ENCODE data around the gene STAT5B.
"Not testable (repeated sequence)": the region's sequence is repeated elsewhere in the genome, so short reads cannot be mapped to it uniquely, and the experiment has no call there.

Gene STAT5B

DNA sequence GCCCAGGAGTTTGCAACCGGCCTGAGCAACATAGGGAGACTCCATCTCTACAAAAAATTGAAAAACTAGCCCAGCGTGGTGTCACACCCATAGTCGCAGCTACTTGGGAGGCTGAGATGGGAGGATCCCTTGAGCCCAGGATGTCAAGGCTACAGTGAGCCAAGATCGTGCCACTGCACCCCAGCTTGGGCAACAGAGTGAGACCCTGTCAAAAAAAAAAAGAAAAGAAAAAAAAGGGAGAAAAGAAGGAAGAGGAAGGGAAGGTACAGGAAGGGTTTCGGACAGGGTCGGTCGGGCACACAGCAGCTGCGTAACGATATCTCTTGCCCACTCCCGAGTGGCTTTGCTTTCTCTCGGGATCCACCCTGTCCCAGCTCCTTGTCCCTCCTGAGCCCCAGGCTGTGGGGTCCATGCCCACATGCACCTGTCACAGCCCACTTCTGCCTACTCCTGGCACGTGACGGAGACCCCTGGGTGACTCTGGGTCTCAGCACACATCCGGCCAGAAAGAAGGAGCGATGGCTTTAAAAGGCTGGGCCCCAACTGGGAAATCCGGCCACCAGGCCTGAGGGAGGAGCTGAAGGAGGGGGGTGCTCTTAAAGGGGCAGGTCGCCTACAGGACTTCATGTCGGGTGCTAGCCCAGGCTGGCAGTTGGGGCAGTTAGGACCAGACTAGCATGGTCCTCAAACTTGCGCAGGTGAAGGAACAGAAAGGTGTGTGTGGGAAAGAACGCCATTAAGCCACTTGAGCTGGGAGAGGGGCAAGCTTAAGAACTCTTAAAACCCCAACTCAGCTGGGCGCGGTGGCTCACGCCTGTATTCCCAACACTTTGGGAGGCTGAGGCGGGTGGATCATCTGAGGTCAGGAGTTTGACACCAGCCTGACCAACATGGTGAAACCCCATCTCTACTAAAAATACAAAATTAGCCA lies 82.0 kb downstream of the STAT5B start, which contains the start of gene GHDC:
Gene GHDC (minus strand): TSS at position 526 of the 931 bp plus-strand sequence. CDS start 913 bp downstream, outside the sequence.
- peak; percentile 64 to 68 for DNase-seq (ENCODE audit: low read depth in 2 of 2)

DNA sequence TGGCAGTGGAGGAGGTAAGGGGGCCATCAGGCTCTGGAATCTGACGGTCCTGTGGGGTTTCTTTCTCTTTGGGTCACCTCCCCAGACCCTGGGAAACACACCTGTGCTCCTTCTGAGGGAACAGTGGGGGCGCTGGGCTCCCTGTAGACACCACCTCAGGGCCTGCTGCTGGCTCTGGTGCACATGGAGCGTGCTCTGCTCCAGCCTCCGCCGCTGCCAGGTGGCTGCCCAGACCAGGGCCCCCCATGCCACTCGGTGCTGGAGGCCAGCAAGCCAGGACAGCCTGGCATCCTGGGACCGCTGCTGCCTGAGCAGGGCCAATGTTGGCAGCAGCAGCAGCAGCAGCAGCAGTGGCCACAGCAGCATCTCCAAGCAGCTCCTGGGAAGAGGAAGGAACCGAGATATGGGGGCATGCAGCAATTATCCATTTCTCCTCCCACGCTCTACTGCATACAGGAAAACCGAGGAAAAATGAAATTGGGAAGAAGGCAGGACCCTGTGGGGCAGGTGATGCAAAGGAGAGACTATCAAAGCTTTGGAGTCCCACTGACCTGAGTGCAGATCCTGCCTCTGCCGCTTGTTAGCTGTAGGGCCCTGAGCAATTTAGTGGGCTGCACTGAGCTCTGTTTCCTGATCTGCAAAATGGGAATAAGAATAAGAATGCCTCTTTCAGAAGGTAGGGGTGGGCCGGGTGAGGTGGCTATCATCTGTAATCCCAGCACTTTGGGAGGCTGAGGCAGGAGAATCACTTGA lies 82.8 kb downstream of the STAT5B start:
- no peak for DNase-seq (ENCODE audit: low read depth in 2 of 2)

DNA sequence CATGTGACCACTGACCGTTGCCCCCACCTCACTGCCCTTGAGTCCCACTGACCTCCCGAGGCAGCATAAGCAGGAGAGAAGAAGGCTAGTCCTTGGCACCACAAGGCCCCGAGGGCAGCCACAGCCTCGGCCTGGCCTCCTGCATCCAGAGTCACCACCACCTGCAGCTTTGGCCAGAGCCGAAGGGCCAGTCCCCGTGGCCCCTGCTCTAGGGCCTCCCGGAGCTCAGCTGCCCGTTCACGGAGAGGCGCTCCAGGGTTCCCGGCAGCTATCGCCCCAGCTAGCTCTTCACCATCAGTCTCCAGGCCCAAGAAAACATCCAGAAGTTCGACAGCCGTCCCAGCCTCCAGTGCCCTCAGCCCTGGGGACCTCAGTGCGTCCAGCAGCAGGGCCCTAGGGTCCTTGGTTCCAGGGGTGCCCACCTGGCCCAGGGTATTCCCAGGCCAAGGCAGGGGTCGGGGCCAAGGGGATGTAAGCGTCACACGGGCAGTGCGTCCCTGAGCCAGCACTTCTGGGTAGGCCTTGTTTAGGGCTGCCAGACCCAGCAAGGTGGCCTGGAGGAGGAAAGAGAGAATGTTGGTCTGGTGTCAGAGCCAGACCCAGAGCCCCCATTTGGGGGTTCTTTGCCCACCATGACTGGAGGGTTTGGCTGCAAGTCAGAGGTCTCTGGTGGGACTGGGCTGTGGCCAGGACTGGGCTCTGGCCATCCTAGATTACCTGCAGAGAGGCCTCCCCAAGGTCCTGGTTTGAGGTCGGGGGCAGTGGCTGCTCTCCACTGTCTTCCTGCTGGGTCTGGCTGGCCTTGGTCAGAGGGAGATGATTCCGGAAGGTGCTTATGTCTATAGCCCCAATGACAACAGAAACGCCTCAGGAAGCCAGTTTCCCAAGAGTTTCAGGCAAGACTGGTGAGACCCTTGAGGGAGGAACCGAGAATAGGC lies 83.7 kb downstream of the STAT5B start:
- DNase-seq (ENCODE audit: low read depth in 2 of 2): no peak

DNA sequence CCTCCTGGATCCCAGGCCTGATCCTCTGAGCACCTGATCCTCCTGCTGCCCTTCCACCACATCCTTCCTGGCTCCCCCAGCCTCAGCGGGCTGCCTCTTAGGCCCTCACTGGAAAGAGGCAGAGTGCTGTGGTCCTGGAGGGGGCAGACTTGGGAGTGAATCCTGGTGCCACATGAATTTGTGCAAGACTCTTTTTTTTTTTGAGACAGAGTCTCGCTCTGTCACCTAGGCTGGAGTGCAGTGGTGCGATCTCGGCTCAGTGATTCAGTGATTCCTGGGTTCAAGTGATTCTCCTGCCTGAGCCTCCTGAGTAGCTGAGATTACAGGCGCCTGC lies 84.9 kb downstream of the STAT5B start:
- DNase-seq (ENCODE audit: low read depth in 2 of 2): no peak

DNA sequence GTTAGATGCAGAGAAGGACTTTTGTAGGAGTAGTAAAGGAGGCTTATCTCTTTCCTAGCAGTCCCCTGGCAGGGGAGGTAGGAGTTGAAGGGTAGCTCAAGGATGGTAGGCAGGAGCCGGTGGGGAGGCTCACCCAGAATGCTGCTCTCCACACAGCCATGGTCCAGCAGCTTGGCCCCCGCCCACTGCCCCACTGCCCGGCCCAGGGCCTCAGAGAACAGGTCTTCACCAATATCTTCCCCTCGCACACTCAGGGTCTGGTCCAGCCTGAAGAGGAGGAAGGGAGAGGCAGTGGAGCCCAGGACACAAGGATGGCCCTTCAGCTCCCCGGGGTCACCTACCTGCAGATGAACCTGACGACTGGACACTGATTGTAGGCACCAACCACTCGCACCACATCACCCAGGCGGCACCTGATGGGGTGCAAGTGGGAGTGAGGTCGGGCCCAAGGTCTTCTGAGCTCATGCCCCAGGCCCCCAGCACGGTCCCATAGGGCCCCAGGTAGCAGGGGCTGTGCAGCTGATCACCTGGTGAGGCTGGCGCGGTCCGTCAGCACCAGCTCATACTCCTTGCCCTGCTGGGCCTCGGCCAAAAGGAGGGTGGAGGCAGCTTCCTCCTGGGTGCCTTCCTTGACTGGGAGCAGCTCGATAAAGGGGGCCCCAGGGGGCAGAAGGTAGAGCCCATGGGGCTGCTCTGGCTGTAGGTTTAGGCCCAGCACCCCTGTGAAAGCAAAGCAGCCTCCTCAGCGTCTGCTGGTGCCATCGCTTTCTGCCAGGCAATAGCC lies 85.5 kb downstream of the STAT5B start:
- DNase-seq (ENCODE audit: low read depth in 2 of 2): no peak

DNA sequence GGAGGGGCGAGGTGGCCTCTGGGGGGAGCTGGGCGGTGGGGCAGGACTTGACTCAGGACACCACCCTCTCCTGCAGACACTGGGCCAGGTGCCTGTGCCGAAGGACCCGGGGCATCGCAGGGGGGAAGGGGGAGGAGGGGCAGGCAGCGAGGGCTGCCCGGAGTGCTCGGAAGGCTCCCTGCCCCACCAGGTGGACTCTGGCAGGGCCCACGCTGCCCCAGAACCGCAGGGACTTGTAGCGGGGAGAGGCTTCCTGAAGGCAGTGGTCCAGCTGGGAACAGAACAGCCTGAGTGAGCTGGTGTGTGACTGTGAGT lies 86.6 kb downstream of the STAT5B start:
- no peak for DNase-seq (ENCODE audit: low read depth in 2 of 2)

DNA sequence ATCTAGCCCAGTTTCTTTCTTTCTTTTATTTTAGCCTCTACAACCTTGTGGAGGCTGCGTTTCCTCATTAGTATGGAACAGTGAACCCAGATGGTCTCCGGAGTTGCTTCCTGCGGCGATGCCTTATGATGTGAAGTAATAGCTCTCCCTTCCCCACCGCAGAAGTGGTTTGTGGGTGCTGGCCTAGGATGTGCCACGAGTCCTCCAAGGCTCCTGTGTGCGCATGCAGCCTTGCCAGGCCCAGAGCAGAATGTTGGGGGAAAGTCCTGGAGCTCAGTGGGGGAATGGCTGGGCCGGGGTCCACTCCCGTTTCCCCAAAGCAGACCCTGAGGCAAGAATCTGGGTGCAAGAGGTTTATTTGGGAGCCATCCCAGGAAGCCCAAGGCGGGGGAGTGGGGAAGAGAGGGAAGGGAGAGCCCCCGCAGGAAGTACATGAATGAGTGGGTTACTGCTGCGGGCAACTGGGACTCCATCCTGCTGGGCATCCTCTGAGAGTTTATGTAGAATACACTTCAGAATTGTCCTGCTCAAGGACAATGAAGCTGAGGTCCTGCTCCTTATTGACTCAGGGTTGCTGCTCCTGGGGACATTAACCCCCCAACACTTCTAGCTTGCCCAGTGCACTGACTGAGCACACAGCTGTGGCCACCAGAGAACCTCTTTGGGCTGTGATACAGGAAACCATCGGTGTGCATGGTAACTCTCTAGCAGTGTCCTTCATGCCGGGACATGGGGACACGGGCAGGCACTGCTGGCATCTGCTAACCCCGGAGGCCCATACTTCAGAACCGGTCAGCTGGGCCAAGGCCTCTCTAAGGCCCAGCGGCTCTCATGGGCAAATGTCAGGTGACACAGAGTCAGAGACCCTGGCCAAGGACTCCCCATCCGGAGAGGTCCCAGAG lies 87.2 kb downstream of the STAT5B start:
- DNase-seq (ENCODE audit: low read depth in 2 of 2): no peak

DNA sequence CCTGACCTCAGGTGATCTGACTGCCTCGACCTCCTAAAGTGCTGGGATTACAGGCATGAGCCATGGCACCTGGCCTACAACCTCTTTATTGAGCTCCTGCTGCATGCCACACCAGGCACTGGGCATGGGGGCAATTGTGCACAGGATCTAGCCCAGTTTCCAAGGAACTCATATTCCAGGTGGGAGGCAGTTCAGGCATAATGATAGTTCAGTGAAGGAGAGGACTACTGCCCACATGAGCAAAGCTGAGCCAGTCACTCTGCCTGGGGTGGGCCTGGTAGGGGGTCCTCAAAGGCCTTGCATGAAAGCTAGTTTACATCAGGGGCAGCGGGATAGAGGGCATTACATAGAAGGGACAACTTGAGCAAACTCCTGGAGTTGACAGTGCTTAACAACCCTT lies 88.4 kb downstream of the STAT5B start:
- DNase-seq (ENCODE audit: low read depth in 2 of 2): no peak

DNA sequence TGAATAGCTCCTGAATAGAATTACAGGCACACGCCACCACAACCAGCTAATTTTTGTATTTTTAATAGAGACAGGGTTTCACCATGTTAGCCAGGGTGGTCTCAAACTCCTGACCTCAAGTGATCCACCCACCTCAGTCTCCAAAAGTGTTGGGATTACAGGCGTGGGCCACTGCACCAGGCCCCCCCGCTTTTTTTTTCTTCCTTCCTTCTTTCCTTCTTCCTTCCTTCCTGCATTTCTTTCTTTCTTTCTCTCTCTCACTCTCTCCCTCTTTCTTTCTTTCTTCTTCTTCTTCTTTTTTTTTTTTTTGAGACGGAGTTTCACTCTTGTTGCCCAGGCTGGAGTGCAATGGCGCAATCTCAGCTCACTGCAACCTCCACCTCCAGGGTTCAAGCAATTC lies 90.0 kb downstream of the STAT5B start:
- not testable (repeated sequence) for DNase-seq (ENCODE audit: low read depth in 2 of 2)

DNA sequence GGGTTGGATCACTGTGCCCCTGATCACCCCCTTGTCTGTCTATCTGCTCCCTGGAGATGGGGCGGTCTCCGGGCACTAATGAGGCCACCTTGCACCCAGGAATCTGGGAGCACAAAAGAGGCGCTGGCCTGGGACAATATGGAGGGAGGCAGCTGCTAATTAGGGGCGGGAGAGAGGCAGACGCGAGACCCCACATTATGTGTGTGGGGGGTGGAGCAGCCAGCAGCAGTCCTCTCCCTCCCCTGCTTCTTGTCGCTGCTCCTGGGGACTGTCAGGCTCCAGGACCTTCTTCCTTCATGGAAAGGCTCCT lies 90.6 kb downstream of the STAT5B start:
- DNase-seq (ENCODE audit: low read depth in 2 of 2): no peak

DNA sequence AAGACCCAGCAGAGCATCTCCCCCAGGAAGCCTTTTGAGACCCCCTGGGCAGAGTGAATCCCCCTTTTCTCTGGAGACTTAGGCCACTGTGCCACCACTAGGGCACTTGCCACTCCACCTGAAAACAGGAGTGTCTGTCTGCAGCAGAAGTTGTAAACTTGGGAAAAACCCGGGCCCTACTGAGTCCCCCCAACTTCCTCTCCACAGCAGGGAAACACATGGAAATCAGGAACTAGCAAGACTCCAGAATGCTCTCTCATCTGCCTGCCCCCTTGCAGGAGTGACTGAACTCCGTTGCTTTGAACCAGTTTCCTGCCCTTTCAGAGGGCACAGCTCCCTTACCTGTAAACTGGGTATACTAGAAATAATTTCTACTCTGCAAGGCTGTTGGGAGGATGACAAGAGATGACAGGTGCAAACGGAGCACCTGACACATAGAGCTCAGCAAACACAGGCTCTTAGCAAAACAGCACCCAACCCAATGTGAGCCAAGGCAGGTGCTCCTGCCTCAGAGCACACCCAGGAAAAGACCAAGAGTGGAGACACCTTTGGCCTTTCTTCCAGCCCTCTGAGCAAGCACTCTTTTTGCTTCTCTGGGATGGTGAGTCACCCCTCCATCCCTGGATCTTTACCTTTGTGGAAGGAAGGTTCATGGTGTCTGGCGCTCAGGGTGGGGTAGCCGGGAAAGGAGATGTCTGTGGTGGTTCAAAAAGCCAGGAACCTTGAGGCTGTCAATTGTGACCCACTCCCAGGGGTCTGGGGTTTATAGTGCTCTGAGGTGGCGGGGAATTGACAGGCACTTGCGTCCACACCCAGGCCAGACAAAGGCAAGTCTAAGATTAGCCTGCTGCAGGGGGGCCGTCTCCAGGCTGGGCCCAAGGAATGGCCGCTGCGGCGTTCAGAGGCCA lies 91.2 kb downstream of the STAT5B start, which contains the start of gene HCRT:
Gene HCRT (minus strand): TSS at position 740 of the 908 bp plus-strand sequence. CDS start 87 bp downstream, at position 653.
- DNase-seq (ENCODE audit: low read depth in 2 of 2): no peak

DNA sequence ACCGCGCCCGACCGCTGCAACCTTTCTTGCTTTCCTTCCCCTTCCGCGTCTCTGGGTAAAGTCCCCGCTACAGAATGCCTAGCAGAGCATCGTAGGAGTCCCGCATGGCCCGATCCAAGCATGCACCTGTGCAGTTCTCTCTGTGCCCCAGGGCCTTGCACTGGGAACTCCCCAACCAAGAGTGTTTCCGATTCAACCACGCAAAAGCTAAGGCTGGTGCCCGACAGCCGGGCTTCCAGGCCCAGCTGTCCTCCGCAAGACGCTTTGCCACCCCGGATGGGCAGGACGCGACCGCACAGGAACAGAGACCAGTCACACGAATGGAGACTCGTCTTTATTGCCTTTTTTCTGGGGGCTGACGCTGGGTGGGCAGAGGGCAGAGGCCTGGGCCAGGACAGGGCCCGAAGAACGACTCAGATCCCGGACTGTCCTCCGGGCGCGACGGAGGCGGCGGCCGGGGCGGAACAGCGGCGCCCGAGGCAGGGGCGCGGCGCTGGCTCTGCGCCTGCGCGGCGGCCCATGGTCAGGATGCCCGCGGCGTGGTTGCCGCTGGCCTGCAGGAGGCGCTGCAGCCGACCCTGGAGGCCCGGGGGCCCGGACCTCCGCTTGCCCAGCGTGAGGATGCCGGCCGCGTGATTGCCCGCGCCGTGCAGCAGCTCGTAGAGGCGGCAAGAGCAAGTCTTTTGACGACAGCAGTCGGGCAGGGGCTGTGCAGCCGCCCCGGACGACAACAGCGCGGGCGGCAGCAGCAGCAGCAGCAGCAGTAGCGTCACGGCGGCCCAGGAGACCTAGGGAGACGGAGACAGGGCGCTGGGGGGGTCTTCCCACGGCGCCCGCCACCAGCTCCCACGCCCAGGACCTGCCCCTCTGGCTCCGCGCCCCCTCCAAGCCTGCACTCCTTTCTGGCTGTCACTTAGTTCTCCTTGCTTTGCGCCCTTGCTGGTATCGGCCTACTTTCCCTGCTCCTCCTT lies 92.2 kb downstream of the STAT5B start:
- peak; percentile 62 to 74 for DNase-seq (ENCODE audit: low read depth in 2 of 2)

DNA sequence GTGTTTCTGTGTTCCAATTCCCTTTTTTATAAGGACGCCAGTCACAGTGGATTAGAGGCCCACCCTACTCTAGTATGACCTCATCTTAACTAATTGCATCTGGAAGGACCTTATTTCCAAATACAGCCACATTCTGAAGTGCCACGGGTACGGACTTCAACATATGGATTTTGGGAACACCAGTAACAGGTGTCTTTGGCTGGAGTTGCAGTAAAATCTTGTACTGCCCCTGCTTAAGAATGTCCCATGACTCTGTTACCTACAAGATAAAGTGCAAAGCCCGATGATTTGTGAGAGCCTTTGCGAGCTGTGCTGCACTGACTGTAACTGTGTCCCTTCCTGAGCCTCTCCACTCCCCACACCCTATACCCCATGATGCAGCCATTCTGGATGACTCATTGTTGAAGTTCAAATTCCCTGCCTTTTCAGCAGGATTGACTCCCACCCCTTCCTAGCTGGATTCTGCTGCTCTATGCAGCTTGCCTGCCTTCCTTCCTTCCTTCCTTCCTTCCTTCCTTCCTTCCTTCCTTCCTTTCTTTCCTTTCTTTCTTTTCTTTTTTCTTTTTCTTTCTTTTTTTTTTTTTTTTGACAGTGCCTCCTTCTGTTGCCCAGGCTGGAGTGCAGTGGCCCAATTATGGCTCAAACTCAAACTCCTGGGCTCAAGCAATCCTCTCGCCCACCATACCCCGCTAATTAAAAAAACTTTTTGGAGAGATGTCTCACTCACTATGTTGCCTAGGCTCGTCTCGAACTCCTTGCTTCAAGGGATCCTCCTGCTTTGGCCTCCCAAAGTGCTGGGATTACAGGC lies 93.1 kb downstream of the STAT5B start:
- no peak for DNase-seq (ENCODE audit: low read depth in 2 of 2)

DNA sequence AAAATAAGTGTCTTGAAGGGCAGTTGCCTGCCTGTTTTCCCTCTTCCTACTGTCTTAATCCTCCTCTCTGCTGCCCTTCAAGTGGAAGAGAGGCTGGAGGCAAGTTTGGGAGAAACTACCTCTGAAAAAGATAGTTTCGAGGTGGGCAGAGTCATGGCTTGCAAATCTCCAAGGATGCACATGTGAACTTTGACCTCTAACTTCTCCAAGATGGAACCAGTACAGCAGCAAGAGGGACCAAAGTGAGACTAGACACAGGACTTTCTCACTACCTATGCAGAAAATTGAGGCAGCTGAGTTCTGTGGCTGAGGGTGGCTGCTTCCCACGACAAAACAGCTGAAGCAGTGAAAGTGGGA lies 94.4 kb downstream of the STAT5B start:
- no peak for DNase-seq (ENCODE audit: low read depth in 2 of 2)

DNA sequence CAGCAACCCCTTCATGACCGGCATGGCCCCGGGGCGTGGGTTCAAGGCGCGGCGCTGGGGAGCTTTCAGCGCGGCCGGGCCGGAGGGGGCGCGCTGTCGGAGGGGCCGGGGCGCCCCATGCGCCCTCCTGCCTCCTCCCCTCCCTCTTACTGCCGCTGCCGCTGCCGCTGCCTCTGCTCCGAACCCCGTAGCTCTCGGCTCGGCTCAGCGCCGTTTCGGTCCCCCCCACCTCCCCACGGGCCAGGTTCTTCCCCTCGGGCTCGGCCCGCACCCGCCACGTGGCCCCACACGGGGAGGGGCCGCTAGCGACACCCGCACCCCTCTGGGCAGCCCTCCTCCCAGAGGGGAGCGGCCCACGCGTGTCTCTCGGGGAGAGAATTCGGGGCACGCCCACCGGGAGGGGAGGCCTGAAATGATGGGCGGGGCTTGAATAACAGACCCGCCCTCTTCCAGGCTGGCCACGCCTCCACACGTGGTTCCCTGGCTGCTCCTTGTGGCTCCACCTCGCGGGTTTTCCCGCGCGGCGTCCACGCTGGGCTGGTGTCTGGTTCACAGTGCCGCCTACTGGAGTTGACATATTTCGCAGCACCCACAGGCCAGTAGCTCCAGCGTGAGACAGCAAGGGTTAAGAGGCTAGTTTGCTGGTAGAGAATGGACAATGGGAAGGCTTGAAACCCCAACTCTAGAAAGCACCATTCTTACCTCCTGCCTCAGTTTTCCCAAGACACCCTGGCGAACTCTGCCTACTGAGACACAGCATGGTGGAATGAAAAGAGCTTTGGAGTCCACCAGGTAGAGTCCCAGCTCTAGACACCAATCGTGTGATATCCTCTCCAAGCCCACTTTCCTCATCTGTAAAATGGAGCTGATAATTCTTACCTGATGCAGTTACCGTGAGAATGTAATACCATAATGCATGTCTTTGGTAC lies 95.0 kb downstream of the STAT5B start, which contains the start of gene KCNH4:
Gene KCNH4 (minus strand): TSS at position 221 of the 929 bp plus-strand sequence. CDS start 197 bp downstream, at position 24.
- peak; percentile 82 to 84 for DNase-seq (ENCODE audit: low read depth in 2 of 2)

DNA sequence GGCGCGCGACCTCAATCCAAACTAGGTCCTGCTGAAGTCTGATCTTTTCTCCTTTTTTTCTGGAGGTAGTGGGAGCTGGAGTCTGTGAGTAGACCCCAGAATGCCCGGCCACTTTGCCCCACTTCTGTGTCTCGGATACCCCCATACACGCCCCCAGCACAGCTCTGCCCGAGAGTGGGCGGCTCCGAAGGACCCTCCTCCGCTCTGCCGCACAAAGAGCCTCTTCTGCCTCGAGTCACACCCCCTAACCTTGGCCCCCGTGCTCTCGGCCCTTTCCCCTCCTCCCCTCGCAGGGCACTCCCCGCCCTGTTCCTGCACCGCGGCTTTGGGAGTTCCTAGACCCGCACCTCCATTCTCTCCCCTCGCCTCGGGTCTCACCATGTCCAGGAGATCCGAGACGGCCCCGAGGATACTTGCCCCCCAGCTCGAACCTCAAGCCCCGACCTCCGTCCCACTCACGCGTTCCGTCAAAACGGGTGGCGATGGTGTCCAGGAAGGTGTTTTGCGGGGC lies 95.7 kb downstream of the STAT5B start:
- DNase-seq (ENCODE audit: low read depth in 2 of 2): no peak

Data from activated CD4-positive, alpha-beta T cell treated with anti-CD3 and anti-CD28 coated beads for 24 hours (primary cell).